HEK293 (cell line): ENCODE data around the gene CHN1.

Experiments used
- FEZF1 ChIP-seq: fragments of 450-650 bp; formaldehyde crosslinking; IDR thresholded peaks from 2 replicates; pipeline ENCODE4 v1.5.1; 2016; ENCODE audit warnings: missing biosample characterization, missing genetic modification characterization
- SCRT1 ChIP-seq: fragments of 450-650 bp; formaldehyde crosslinking; IDR thresholded peaks from 2 replicates; pipeline ENCODE4 v1.5.1; 2016; ENCODE audit warnings: missing biosample characterization, missing genetic modification characterization, borderline replicate concordance
- SP7 ChIP-seq: fragments of 450-650 bp; formaldehyde crosslinking; IDR thresholded peaks from 2 replicates; pipeline ENCODE4 v1.5.1; 2016; ENCODE audit warnings: missing biosample characterization, missing genetic modification characterization
- WT1 ChIP-seq: fragments of 450-650 bp; formaldehyde crosslinking; IDR thresholded peaks from 2 replicates; pipeline ENCODE4 v1.5.1; 2016; ENCODE audit warnings: missing biosample characterization, missing genetic modification characterization
- ZBTB44 ChIP-seq: fragments of 450-650 bp; IDR thresholded peaks from 2 replicates; pipeline ENCODE4 v1.5.1; 2018; ENCODE audit warnings: missing biosample characterization, mild to moderate bottlenecking, missing genetic modification characterization
- ZBTB8A ChIP-seq: fragments of 450-650 bp; formaldehyde crosslinking; IDR thresholded peaks from 2 replicates; pipeline ENCODE4 v1.5.1; 2016; ENCODE audit warnings: missing biosample characterization, missing genetic modification characterization
- ZFHX2 ChIP-seq: fragments of 450-650 bp; formaldehyde crosslinking; conservative IDR thresholded peaks from 2 replicates; pipeline ENCODE4 v1.5.1; 2016; ENCODE audit warnings: missing biosample characterization, missing genetic modification characterization
- ZNF148 ChIP-seq: fragments of 450-650 bp; formaldehyde crosslinking; IDR thresholded peaks from 2 replicates; pipeline ENCODE4 v1.5.0; 2017; ENCODE audit warnings: missing biosample characterization, missing genetic modification characterization, borderline replicate concordance
- ZNF391 ChIP-seq: fragments of 450-650 bp; formaldehyde crosslinking; IDR thresholded peaks from 2 replicates; pipeline ENCODE4 v1.5.1; 2016; ENCODE audit warnings: low read depth, missing biosample characterization, missing genetic modification characterization, borderline replicate concordance
- ZNF433 ChIP-seq: fragments of 450-650 bp; formaldehyde crosslinking; IDR thresholded peaks from 2 replicates; pipeline ENCODE4 v1.5.1; 2016; ENCODE audit warnings: missing biosample characterization, missing genetic modification characterization, low read depth
- ZNF518A ChIP-seq: fragments of 450-650 bp; formaldehyde crosslinking; conservative IDR thresholded peaks from 2 replicates; pipeline ENCODE4 v1.5.1; 2016; ENCODE audit warnings: low read depth, missing biosample characterization, missing genetic modification characterization
- ZNF596 ChIP-seq: fragments of 450-650 bp; IDR thresholded peaks from 2 replicates; pipeline ENCODE4 v1.5.0; 2018; ENCODE audit warnings: missing biosample characterization, mild to moderate bottlenecking, missing genetic modification characterization, moderate library complexity
- ZNF621 ChIP-seq: fragments of 450-650 bp; formaldehyde crosslinking; IDR thresholded peaks from 2 replicates; pipeline ENCODE4 v1.5.1; 2017; ENCODE audit warnings: missing biosample characterization, missing genetic modification characterization
- ZNF624 ChIP-seq: fragments of 450-650 bp; formaldehyde crosslinking; IDR thresholded peaks from 2 replicates; pipeline ENCODE4 v1.5.1; 2017; ENCODE audit warnings: missing biosample characterization, missing genetic modification characterization
- ZSCAN18 ChIP-seq: fragments of 450-650 bp; formaldehyde crosslinking; IDR thresholded peaks from 2 replicates; pipeline ENCODE4 v1.5.1; 2016; ENCODE audit warnings: missing biosample characterization, missing genetic modification characterization
- ZSCAN30 ChIP-seq: fragments of 450-650 bp; IDR thresholded peaks from 2 replicates; pipeline ENCODE4 v1.5.1; 2018; ENCODE audit warnings: missing biosample characterization, mild to moderate bottlenecking, missing genetic modification characterization, moderate library complexity
- ZXDB ChIP-seq: fragments of 450-650 bp; formaldehyde crosslinking; IDR thresholded peaks from 2 replicates; pipeline ENCODE4 v1.5.1; 2016; ENCODE audit warnings: missing biosample characterization, missing genetic modification characterization

The CHN1 gene

GRCh38 chr2:174760845-174761473 lies 244.2 kb downstream of the CHN1 start (continued):
- TF ChIP-seq ZNF391 (tag by site-specific recombination) (no peak), ZSCAN18 (tag by site-specific recombination) (no peak), ZNF624 (tag by site-specific recombination) (no peak), ZBTB44 (peak; percentile 81), FEZF1 (tag by site-specific recombination) (no peak), WT1 (no peak), ZSCAN30 (no peak), SCRT1 (tag by site-specific recombination) (peak; percentile 48; the same call in 1 of the 2 replicates), ZBTB8A (no peak), ZFHX2 (tag by site-specific recombination) (peak; percentile 46), ZXDB (tag by site-specific recombination) (no peak), SP7 (tag by site-specific recombination) (no peak), ZNF596 (no peak), ZNF148 (tag by site-specific recombination) (no peak), ZNF433 (tag by site-specific recombination) (no peak), ZNF518A (no peak), ZNF621 (tag by site-specific recombination) (no peak)
